ENCODE results near the gene LRRC8E. TPM values are rescaled to one million over a fixed set of nuclear protein-coding genes. Genes with fewer than 3 reads are reported as not detected.
A peak's percentile ranks its signal among the peaks of the same experiment; 100 is the strongest.

The LRRC8E gene
- total RNA-seq, 1 donor from 2014 or later: 3.5 TPM

- Mint-ChIP-seq H3K27me3 (ENCODE audit: unreplicated experiment) (peaks cover 34% of the 10 kb centered on the region), H3K27ac (ENCODE audit: unreplicated experiment) (peak overlapping the region; percentile 85), H3K36me3 (ENCODE audit: unreplicated experiment) (no peaks in the 10 kb centered on the region), H3K4me1 (ENCODE audit: unreplicated experiment) (peaks cover 28% of the 10 kb centered on the region), H3K4me3 (ENCODE audit: unreplicated experiment) (peak overlapping the region; percentile 78), H3K9me3 (ENCODE audit: unreplicated experiment) (no peaks in the 10 kb centered on the region)
- DNase-seq (ENCODE audit: extremely low spot score, unreplicated experiment): peak; percentile 95
- TF ChIP-seq CTCF (IDR thresholded peaks at IDR 0.05): no peak
Observed at GRCh38 chr19:7871437-7872305, 16.6 kb upstream of the LRRC8E start.

- no peak for DNase-seq (ENCODE audit: extremely low spot score, unreplicated experiment)
- H3K27ac Mint-ChIP-seq (ENCODE audit: unreplicated experiment): no peak overlapping the region
- no peaks in the 10 kb centered on the region for H3K36me3 Mint-ChIP-seq (ENCODE audit: unreplicated experiment)
- no peaks in the 10 kb centered on the region for H3K9me3 Mint-ChIP-seq (ENCODE audit: unreplicated experiment)
- H3K4me3 Mint-ChIP-seq (ENCODE audit: unreplicated experiment): peak overlapping the region; percentile 78
- no peak for TF ChIP-seq CTCF (IDR thresholded peaks at IDR 0.05)
- H3K27me3 Mint-ChIP-seq (ENCODE audit: unreplicated experiment): peaks cover 28% of the 10 kb centered on the region
- H3K4me1 Mint-ChIP-seq (ENCODE audit: unreplicated experiment): peaks cover 31% of the 10 kb centered on the region
Observed at GRCh38 chr19:7872306-7873204, 15.8 kb upstream of the LRRC8E start.

DNA sequence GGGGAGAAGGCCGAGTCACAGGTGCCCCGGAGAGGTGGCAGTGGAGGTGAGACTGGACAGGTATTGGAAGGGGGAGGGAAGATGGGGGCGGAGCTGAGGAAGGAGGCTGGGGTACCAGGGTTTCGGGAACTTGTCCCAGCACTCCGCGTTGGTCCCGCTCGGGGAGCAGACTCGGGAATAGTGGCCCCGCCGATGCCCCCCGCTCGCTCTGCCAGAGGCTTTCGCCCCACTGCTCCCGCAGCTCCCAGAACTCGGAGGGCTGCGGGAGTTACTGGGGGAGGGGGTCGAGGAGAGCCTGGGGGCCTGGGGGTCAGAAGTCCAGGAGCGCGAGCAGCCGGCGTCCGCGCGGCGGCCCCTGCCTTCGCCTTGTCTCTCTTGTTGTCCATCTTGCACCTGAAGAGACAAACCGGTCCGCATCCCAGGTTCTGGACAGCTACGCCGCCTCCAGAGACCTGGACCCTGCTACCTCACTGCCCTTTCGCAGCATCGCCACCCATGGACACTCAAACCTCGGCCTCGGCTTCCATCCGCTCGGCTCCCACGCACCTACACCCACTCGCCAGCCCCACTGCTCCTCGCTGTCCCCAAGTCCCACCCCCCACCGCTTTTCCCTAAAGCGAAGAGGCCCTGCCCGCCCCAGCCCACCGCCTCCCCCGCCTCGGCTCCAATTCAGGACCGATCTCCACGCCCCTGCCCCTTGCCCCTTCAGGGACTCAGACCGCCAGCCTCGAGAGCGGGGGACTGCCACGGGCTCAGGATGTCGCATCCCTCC is 14.8 kb upstream of the LRRC8E start:
- no peak for TF ChIP-seq CTCF (IDR thresholded peaks at IDR 0.05)
- no peak for DNase-seq (ENCODE audit: extremely low spot score, unreplicated experiment)
- H3K4me1 Mint-ChIP-seq (ENCODE audit: unreplicated experiment): peaks cover 27% of the 10 kb centered on the region
- H3K27me3 Mint-ChIP-seq (ENCODE audit: unreplicated experiment): peaks cover 27% of the 10 kb centered on the region
- peak overlapping the region; percentile 72 for H3K4me3 Mint-ChIP-seq (ENCODE audit: unreplicated experiment)
- H3K9me3 Mint-ChIP-seq (ENCODE audit: unreplicated experiment): no peaks in the 10 kb centered on the region
- no peak overlapping the region for H3K27ac Mint-ChIP-seq (ENCODE audit: unreplicated experiment)
- H3K36me3 Mint-ChIP-seq (ENCODE audit: unreplicated experiment): no peaks in the 10 kb centered on the region

GRCh38 chr19:7874076-7874896 is 14.0 kb upstream of the LRRC8E start, which contains the start of gene PRR36:
Gene PRR36, minus strand, starts transcription at chr19:7874390. Its CDS starts 701 bp downstream, at chr19:7873689.
- Mint-ChIP-seq H3K36me3 (ENCODE audit: unreplicated experiment) (no peaks in the 10 kb centered on the region), H3K9me3 (ENCODE audit: unreplicated experiment) (no peaks in the 10 kb centered on the region), H3K27me3 (ENCODE audit: unreplicated experiment) (peaks cover 27% of the 10 kb centered on the region), H3K27ac (ENCODE audit: unreplicated experiment) (no peak within 1 kb of the TSS), H3K4me3 (ENCODE audit: unreplicated experiment) (peak within 1 kb of the TSS; percentile 72), H3K4me1 (ENCODE audit: unreplicated experiment) (peaks cover 23% of the 10 kb centered on the region)
- TF ChIP-seq CTCF (IDR thresholded peaks at IDR 0.05): no peak
- no peak for DNase-seq (ENCODE audit: extremely low spot score, unreplicated experiment)

Measured in osteocyte (in vitro differentiated cells).